ENCODE results near the gene MTPN.
A peak's percentile ranks its signal among the peaks of the same experiment; 100 is the strongest.

MTPN gene

GRCh38 chr7:135977007-135977741 lies at the start of gene MTPN:
TSS of gene MTPN (minus strand) at chr7:135977359. CDS start at chr7:135977100, 259 bp downstream.
- DNase-seq, result peak; percentile 98

- DNase-seq, result no peak
Observed at GRCh38 chr7:136026209-136026608, 49.0 kb upstream of the MTPN start.

GRCh38 chr7:136023134-136023869 lies 46.1 kb upstream of the MTPN start:
- no peak for DNase-seq

- DNase-seq, result no peak
Observed at GRCh38 chr7:136020556-136020955, 43.4 kb upstream of the MTPN start.

GRCh38 chr7:136018104-136018503 lies 40.9 kb upstream of the MTPN start:
- no peak for DNase-seq

GRCh38 chr7:136016649-136017395 lies 39.7 kb upstream of the MTPN start:
- DNase-seq, result no peak

- DNase-seq, result no peak
Observed at GRCh38 chr7:136015638-136016037, 38.5 kb upstream of the MTPN start.

GRCh38 chr7:136014659-136015058 lies 37.5 kb upstream of the MTPN start:
- no peak for DNase-seq

- no peak for DNase-seq
Observed at GRCh38 chr7:136012238-136012637, 35.1 kb upstream of the MTPN start.

- peak; percentile 64 for DNase-seq
Observed at GRCh38 chr7:136009488-136010079, 32.4 kb upstream of the MTPN start.

- DNase-seq, result no peak
Observed at GRCh38 chr7:136006208-136006607, 29.0 kb upstream of the MTPN start.

GRCh38 chr7:136004083-136004482 lies 26.9 kb upstream of the MTPN start:
- no peak for DNase-seq

GRCh38 chr7:136002802-136003201 lies 25.6 kb upstream of the MTPN start:
- no peak for DNase-seq

- no peak for DNase-seq
Observed at GRCh38 chr7:136000288-136000913, 23.2 kb upstream of the MTPN start.

- no peak for DNase-seq
Observed at GRCh38 chr7:135998081-135998480, 20.9 kb upstream of the MTPN start.

- no peak for DNase-seq
Observed at GRCh38 chr7:135995748-135996147, 18.6 kb upstream of the MTPN start.

GRCh38 chr7:135994466-135995205 lies 17.5 kb upstream of the MTPN start:
- no peak for DNase-seq

- no peak for DNase-seq
Observed at GRCh38 chr7:135993950-135994349, 16.8 kb upstream of the MTPN start.

- no peak for DNase-seq
Observed at GRCh38 chr7:135991906-135992305, 14.7 kb upstream of the MTPN start.

GRCh38 chr7:135991322-135991721 lies 14.2 kb upstream of the MTPN start:
- no peak for DNase-seq

GRCh38 chr7:135990258-135990657 lies 13.1 kb upstream of the MTPN start:
- DNase-seq, result no peak

Measured in NCI-H1694 (cell line).